H1 (cell line): ENCODE measurements around the gene ZNF282. TPM values are rescaled to one million over a fixed set of nuclear protein-coding genes. Genes with fewer than 3 reads are reported as not detected.
"Not testable (repeated sequence)": the region's sequence is repeated elsewhere in the genome, so short reads cannot be mapped to it uniquely, and the experiment has no call there.

Experiments
- CTCF ChIA-PET: fragments of 300-600 bp; sonication (Branson Sonifier 250); formaldehyde crosslinking; loops from one replicate; lab custom pipeline; 2021; ENCODE audit not compliant: partially characterized antibody; lab: Charles Lee
- POLR2A ChIA-PET: fragments of 300-600 bp; sonication (Branson Sonifier 250); formaldehyde crosslinking; loops from one replicate; lab custom pipeline; 2021; ENCODE audit warnings: inconsistent platforms; ENCODE audit not compliant: partially characterized antibody; lab: Charles Lee
- DNase-seq, 2 experiments: peaks; one replicate each; pipeline versions ENCODE4 v3.0.0 to v3.0.0-alpha.2; 2010 to 2022; ENCODE audit warnings: low spot score in 2 of 2, low read depth in 1 of 2, mixed read lengths in 1 of 2
- FAIRE-seq: peaks from 2 replicates; lab custom pipeline; 2011; peaks lifted over from hg19 to GRCh38; lab: Jason Lieb, UNC
- H2AFZ ChIP-seq: 2 replicates; pipeline ENCODE4 v1.8.1; 2012; ENCODE audit warnings: low read length, inconsistent platforms
- H2AK5ac ChIP-seq: 2 replicates; pipeline ENCODE4 v1.6.1; 2013; ENCODE audit warnings: low read depth, low read length
- H2BK120ac ChIP-seq: replicated peaks from 2 replicates; pipeline ENCODE3; 2013; ENCODE audit warnings: low read depth, low read length, inconsistent platforms
- H2BK12ac ChIP-seq: 2 replicates; pipeline ENCODE4 v1.6.1; 2013; ENCODE audit warnings: low read depth, low read length
- H2BK15ac ChIP-seq: 2 replicates; pipeline ENCODE4 v1.6.1; 2013; ENCODE audit warnings: low read length
- H2BK20ac ChIP-seq: 2 replicates; pipeline ENCODE4 v1.6.1; 2013; ENCODE audit warnings: low read length
- H2BK5ac ChIP-seq: 2 replicates; pipeline ENCODE4 v1.6.1; 2013; ENCODE audit warnings: low read depth, low read length
- H3K14ac ChIP-seq: 2 replicates; pipeline ENCODE4 v1.6.1; 2013; ENCODE audit warnings: inconsistent platforms; ENCODE audit not compliant: insufficient read length
- H3K18ac ChIP-seq: 2 replicates; pipeline ENCODE4 v1.6.1; 2013; ENCODE audit warnings: low read length; ENCODE audit errors: extremely low read depth
- H3K23ac ChIP-seq: 2 replicates; pipeline ENCODE4 v1.6.1; 2013; ENCODE audit warnings: inconsistent platforms; ENCODE audit not compliant: insufficient read length
- H3K23me2 ChIP-seq: 2 replicates; pipeline ENCODE4 v1.6.1; 2013; ENCODE audit warnings: low read depth, low read length
- H3K27ac ChIP-seq: 2 replicates; pipeline ENCODE4 v1.6.1; 2011; ENCODE audit warnings: low read depth, low read length, inconsistent platforms
- H3K27me3 ChIP-seq, 4 experiments: replicated peaks in 1 of 4; 1 replicate in 1 of 4; 2 replicates in 3 of 4; pipeline versions ENCODE4 v1.6.1 to v1.8.1; 2011 to 2013; ENCODE audit warnings: low read length in 3 of 4, mild to moderate bottlenecking in 3 of 4, inconsistent platforms in 2 of 4, mixed read lengths in 2 of 4, moderate library complexity in 1 of 4; ENCODE audit not compliant: control insufficient read depth in 3 of 4, insufficient read depth in 3 of 4; ENCODE audit errors: extremely low read depth in 1 of 4
- H3K36me3 ChIP-seq, 4 experiments: 2 replicates each; pipeline versions ENCODE4 v1.6.1 to v1.8.1; 2011 to 2013; ENCODE audit warnings: mild to moderate bottlenecking in 4 of 4, low read length in 3 of 4, moderate library complexity in 2 of 4, control low read depth in 1 of 4, inconsistent platforms in 1 of 4; ENCODE audit not compliant: insufficient read depth in 4 of 4, control insufficient read depth in 2 of 4
- H3K4ac ChIP-seq: replicated peaks from 2 replicates; pipeline ENCODE3; 2013; ENCODE audit warnings: low read length, low read depth, mixed read lengths, inconsistent platforms; ENCODE audit not compliant: insufficient read length
- H3K4me1 ChIP-seq, 4 experiments: replicated peaks in 1 of 4; 1 replicate in 1 of 4; 2 replicates in 3 of 4; pipeline versions ENCODE4 v1.6.1 to v1.8.1; 2011 to 2013; ENCODE audit warnings: low read length in 3 of 4, inconsistent platforms in 2 of 4, mixed read lengths in 1 of 4; ENCODE audit not compliant: insufficient read depth in 4 of 4, control insufficient read depth in 3 of 4
- H3K4me2 ChIP-seq, 2 experiments: 2 replicates each; pipeline versions ENCODE4 v1.6.1 to v1.8.1; 2011 to 2013; ENCODE audit warnings: low read depth in 2 of 2, low read length in 2 of 2, control low read depth in 1 of 2, inconsistent platforms in 1 of 2, mild to moderate bottlenecking in 1 of 2; ENCODE audit not compliant: insufficient read depth in 1 of 2
- H3K4me3 ChIP-seq, 4 experiments: fragments of 200-600, 300-600 bp in 1 of 4; sonication (generic), shearing (Covaris generic), sonication (Bioruptor Twin) in 1 of 4; 2 replicates each; pipeline versions ENCODE4 v1.5.1 to v1.8.1; 2011 to 2016; ENCODE audit warnings: low read length in 4 of 4, low read depth in 3 of 4, control low read depth in 2 of 4, inconsistent platforms in 2 of 4, mild to moderate bottlenecking in 2 of 4, mixed read lengths in 1 of 4, moderate library complexity in 1 of 4; ENCODE audit not compliant: insufficient read depth in 2 of 4; ENCODE audit errors: extremely low read depth in 1 of 4
- H3K56ac ChIP-seq: replicated peaks from 2 replicates; pipeline ENCODE3; 2013; ENCODE audit warnings: low read depth, mild to moderate bottlenecking, mixed read lengths, low read length, inconsistent platforms; ENCODE audit not compliant: insufficient read length
- H3K79me1 ChIP-seq: 2 replicates; pipeline ENCODE4 v1.6.1; 2013; ENCODE audit warnings: low read depth, low read length, control low read depth
- H3K79me2 ChIP-seq, 2 experiments: 2 replicates each; pipeline versions ENCODE4 v1.6.1 to v1.8.1; 2012 to 2013; ENCODE audit warnings: low read length in 2 of 2, mild to moderate bottlenecking in 2 of 2, inconsistent platforms in 1 of 2; ENCODE audit not compliant: insufficient read depth in 2 of 2, control insufficient read depth in 1 of 2
- H3K9ac ChIP-seq, 4 experiments: replicated peaks in 1 of 4; 1 replicate in 1 of 4; 2 replicates in 3 of 4; pipeline versions ENCODE4 v1.6.1 to v1.8.1; 2011 to 2013; ENCODE audit warnings: low read depth in 3 of 4, low read length in 3 of 4, control low read depth in 2 of 4, mild to moderate bottlenecking in 2 of 4, moderate library complexity in 2 of 4, inconsistent platforms in 1 of 4; ENCODE audit errors: extremely low read depth in 1 of 4
- H3K9me3 ChIP-seq, 2 experiments: 2 replicates each; pipeline versions ENCODE4 v1.6.1 to v1.8.1; 2012 to 2013; ENCODE audit warnings: mild to moderate bottlenecking in 2 of 2, moderate library complexity in 2 of 2, control low read depth in 1 of 2, inconsistent platforms in 1 of 2, low read depth in 1 of 2, low read length in 1 of 2, mixed read lengths in 1 of 2; ENCODE audit not compliant: insufficient read depth in 2 of 2
- H4K20me1 ChIP-seq, 2 experiments: replicated peaks in 1 of 2; 2 replicates each; pipeline versions ENCODE3 to v1.8.1; 2011 to 2013; ENCODE audit warnings: inconsistent platforms in 2 of 2, low read length in 2 of 2, mild to moderate bottlenecking in 1 of 2; ENCODE audit not compliant: insufficient read depth in 2 of 2, control insufficient read depth in 1 of 2
- H4K5ac ChIP-seq: 2 replicates; pipeline ENCODE4 v1.6.1; 2013; ENCODE audit warnings: low read length, low read depth, mixed read lengths, inconsistent platforms; ENCODE audit not compliant: insufficient read length
- H4K8ac ChIP-seq: 2 replicates; pipeline ENCODE4 v1.8.0; 2013; ENCODE audit warnings: mild to moderate bottlenecking, moderate library complexity, low read length, inconsistent platforms; ENCODE audit not compliant: insufficient read depth; ENCODE audit errors: extremely low read depth
- H4K91ac ChIP-seq: replicated peaks from 2 replicates; pipeline ENCODE3; 2013; ENCODE audit warnings: low read length, mixed read lengths, inconsistent platforms; ENCODE audit not compliant: insufficient read length
- WGBS, 2 experiments: shearing (Covaris generic) in 1 of 2; methylation state at CpG; one replicate each; pipeline versions ENCODE4 v1.1.6 to v1.1.7; 2013 to 2015; ENCODE audit warnings: low lambda C conversion rate in 2 of 2, mixed read lengths in 2 of 2, inconsistent platforms in 1 of 2, low coverage in 1 of 2, missing lambda C conversion rate in 1 of 2; ENCODE audit not compliant: insufficient replicate concordance in 2 of 2, insufficient coverage in 1 of 2, insufficient read length in 1 of 2; ENCODE audit errors: extremely low coverage in 1 of 2, missing lambda C conversion rate in 1 of 2; 5-methylcytosine and 5-hydroxymethylcytosine counted together
- polyA plus RNA-seq, 7 experiments: library from polyadenylated mRNA; depleted of rRNA in 3 of 7; stranded (reverse) in 5 of 7; unstranded in 2 of 7; fragments of >200 nt in 5 of 7; fragments of 200-250 nt in 2 of 7; gene quantifications; 1 replicate in 5 of 7; 2 replicates in 1 of 7; 4 replicates in 1 of 7; pipeline versions ENCODE4 v1.2.1 to v1.2.3, GENCODE V29; 2011 to 2013; ENCODE audit warnings: missing spikeins in 2 of 7, mixed read lengths in 2 of 7
- total RNA-seq: library from RNA; stranded (reverse); fragmentation: NEBNext Ultra II Directional; extraction: Animal tissue kit (Norgen Biotek cat#: 25700); gene quantifications from 2 replicates; pipeline ENCODE4 v1.2.1, GENCODE V29; 2021

Gene ZNF282
- total and polyA plus RNA-seq, 2 of the 8 experiments (the other 6 are each of a cell fraction or from before 2014, with no cell fraction given): 16.9 to 36.3 TPM

DNA sequence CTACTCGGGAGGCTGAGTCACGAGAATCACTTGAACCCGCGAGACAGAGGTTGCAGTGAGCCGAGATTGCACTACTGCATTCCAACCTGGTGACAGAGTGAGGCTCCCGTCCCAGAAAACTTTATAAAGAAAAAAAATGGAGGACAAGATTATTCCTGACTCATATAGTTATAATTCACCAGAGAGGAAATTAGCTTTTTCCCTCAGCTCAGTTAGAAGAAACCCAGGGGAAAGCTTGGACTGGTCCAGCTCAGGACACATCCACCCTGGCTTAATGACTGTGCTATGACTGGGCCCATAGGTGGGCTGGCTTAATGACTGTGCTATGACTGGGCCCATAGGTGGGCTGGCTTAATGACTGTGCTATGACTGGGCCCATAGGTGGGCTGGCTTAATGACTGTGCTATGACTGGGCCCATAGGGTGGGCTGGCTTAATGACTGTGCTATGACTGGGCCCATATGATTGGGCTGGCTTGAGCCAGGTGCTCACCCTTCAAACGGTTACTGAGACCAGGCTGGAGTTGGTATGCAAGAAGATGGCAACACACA is 38.4 kb downstream of the ZNF282 start:
- not testable (repeated sequence) for H3K9me3 ChIP-seq, H4K8ac ChIP-seq, H4K5ac ChIP-seq, H3K4me1 ChIP-seq, H3K18ac ChIP-seq, H2BK12ac ChIP-seq, FAIRE-seq, H2BK5ac ChIP-seq, H3K4me3 ChIP-seq, H3K14ac ChIP-seq, H3K9ac ChIP-seq, H4K20me1 ChIP-seq, DNase-seq, H2BK20ac ChIP-seq, H3K56ac ChIP-seq, H3K36me3 ChIP-seq, H3K79me2 ChIP-seq, H3K79me1 ChIP-seq, H3K4me2 ChIP-seq, H3K23ac ChIP-seq, H2AFZ ChIP-seq, H3K27me3 ChIP-seq, H3K27ac ChIP-seq, H2AK5ac ChIP-seq, H3K23me2 ChIP-seq, H2BK120ac ChIP-seq, H3K4ac ChIP-seq, H2BK15ac ChIP-seq, H4K91ac ChIP-seq
- 87% methylated on average over 7 of the region's 7 CpGs; no CpG with 5 or more reads in 1 of the 2 experiments for WGBS, 2 experiments
- ChIA-PET POLR2A (interaction anchor here (1.0 to 1.4 kb wide), 2 partner anchors 15 to 86 kb away, joined by 3 read pairs; no protein-coding TSS in a partner anchor), CTCF (interaction anchor here (1.0 to 1.1 kb wide), 2 partner anchors 172 to 225 kb away, joined by 3 read pairs; no protein-coding TSS in a partner anchor)
